GM19239 (cell line): ENCODE measurements around the gene UBE2E3.
"Not testable (repeated sequence)": the region's sequence is repeated elsewhere in the genome, so short reads cannot be mapped to it uniquely, and the experiment has no call there.

ENCODE experiments used
- DNase-seq: peaks from one replicate; pipeline ENCODE4 v3.0.0; 2011; ENCODE audit warnings: low spot score; ENCODE audit not compliant: insufficient read length
- FAIRE-seq: peaks from 2 replicates; lab custom pipeline; 2011; peaks lifted over from hg19 to GRCh38; lab: Jason Lieb, UNC

Gene UBE2E3

GRCh38 chr2:181021199-181021789, 40.9 kb downstream of the UBE2E3 start:
- FAIRE-seq (no peak), DNase-seq (no peak)

GRCh38 chr2:181022652-181023051, 42.2 kb downstream of the UBE2E3 start:
- FAIRE-seq = no peak
- no peak for DNase-seq

GRCh38 chr2:181025004-181025403, 44.6 kb downstream of the UBE2E3 start:
- DNase-seq = no peak
- FAIRE-seq = no peak

GRCh38 chr2:181036445-181036844, 56.0 kb downstream of the UBE2E3 start:
- DNase-seq (no peak), FAIRE-seq (peak; percentile 71)

- FAIRE-seq (no peak), DNase-seq (no peak)
Observed at GRCh38 chr2:181036848-181037603, 56.6 kb downstream of the UBE2E3 start.

- DNase-seq (no peak), FAIRE-seq (no peak)
Observed at GRCh38 chr2:181037922-181038321, 57.5 kb downstream of the UBE2E3 start.

GRCh38 chr2:181038796-181039195, 58.4 kb downstream of the UBE2E3 start:
- no peak for DNase-seq
- no peak for FAIRE-seq

GRCh38 chr2:181040839-181041238, 60.4 kb downstream of the UBE2E3 start:
- not testable (repeated sequence) for FAIRE-seq, DNase-seq

- no peak for FAIRE-seq
- no peak for DNase-seq
Observed at GRCh38 chr2:181041661-181042060, 61.3 kb downstream of the UBE2E3 start.

GRCh38 chr2:181042706-181043105, 62.3 kb downstream of the UBE2E3 start:
- no peak for DNase-seq
- peak; percentile 31 for FAIRE-seq

- no peak for FAIRE-seq
- no peak for DNase-seq
Observed at GRCh38 chr2:181046833-181047232, 66.4 kb downstream of the UBE2E3 start.

- DNase-seq (no peak), FAIRE-seq (no peak)
Observed at GRCh38 chr2:181047829-181048228, 67.4 kb downstream of the UBE2E3 start.

GRCh38 chr2:181051861-181052522, 71.6 kb downstream of the UBE2E3 start:
- no peak for DNase-seq
- FAIRE-seq = no peak

- DNase-seq (no peak), FAIRE-seq (no peak)
Observed at GRCh38 chr2:181052523-181052891, 72.1 kb downstream of the UBE2E3 start.

GRCh38 chr2:181054256-181054655, 73.9 kb downstream of the UBE2E3 start:
- FAIRE-seq (no peak), DNase-seq (no peak)

- DNase-seq = no peak
- peak; percentile 8 for FAIRE-seq
Observed at GRCh38 chr2:181054843-181055242, 74.4 kb downstream of the UBE2E3 start.

GRCh38 chr2:181058378-181059269, 78.2 kb downstream of the UBE2E3 start:
- DNase-seq = peak; percentile 4
- FAIRE-seq = peak; percentile 96

GRCh38 chr2:181063696-181064095, 83.3 kb downstream of the UBE2E3 start:
- DNase-seq (no peak), FAIRE-seq (no peak)

GRCh38 chr2:181065458-181065857, 85.1 kb downstream of the UBE2E3 start:
- DNase-seq (no peak), FAIRE-seq (no peak)

- DNase-seq (no peak), FAIRE-seq (no peak)
Observed at GRCh38 chr2:181066333-181066732, 85.9 kb downstream of the UBE2E3 start.
